Activated CD4-positive, alpha-beta memory T cell treated with anti-CD3 and anti-CD28 coated beads for 36 hours (primary cell): ENCODE results near the gene PDE3B. TPM values are rescaled to one million over a fixed set of nuclear protein-coding genes. Genes with fewer than 3 reads are reported as not detected.
"Not testable (repeated sequence)": the region's sequence is repeated elsewhere in the genome, so short reads cannot be mapped to it uniquely, and the experiment has no call there.

ENCODE experiments used
- CTCF ChIA-PET: fragments of 350-600 bp; sonication (Branson Sonifier 250); formaldehyde crosslinking; loops from one replicate; lab custom pipeline; 2021; ENCODE audit warnings: antibody characterized with exemption, inconsistent platforms; lab: Charles Lee
- POLR2A ChIA-PET: fragments of 350-600 bp; sonication (Branson Sonifier 250); formaldehyde crosslinking; loops from one replicate; lab custom pipeline; 2021; ENCODE audit warnings: antibody characterized with exemption; lab: Charles Lee
- DNase-seq: peaks from one replicate; pipeline ENCODE4 v3.0.0-alpha.2; 2020
- H3K27ac Mint-ChIP-seq: one replicate; pipeline ENCODE4 v1.8.0; 2021; ENCODE audit warnings: mixed read lengths
- H3K27me3 Mint-ChIP-seq: one replicate; pipeline ENCODE4 v1.8.0; 2021; ENCODE audit warnings: mixed read lengths
- H3K36me3 Mint-ChIP-seq: one replicate; pipeline ENCODE4 v1.8.0; 2021; ENCODE audit warnings: mixed read lengths
- H3K4me1 Mint-ChIP-seq: one replicate; pipeline ENCODE4 v1.8.0; 2021; ENCODE audit warnings: low read depth, mixed read lengths
- H3K4me3 Mint-ChIP-seq: one replicate; pipeline ENCODE4 v1.8.0; 2021; ENCODE audit warnings: mild to moderate bottlenecking, mixed read lengths
- H3K9me3 Mint-ChIP-seq: one replicate; pipeline ENCODE4 v1.8.0; 2021; ENCODE audit warnings: mixed read lengths
- intact Hi-C: fragments of 100-400 bp; cut with micrococcal nuclease; formaldehyde crosslinking; loops from one replicate; pipeline ENCODE4 v1.15.1; 2023
- total RNA-seq, 2 experiments: library from RNA; stranded (reverse); gene quantifications; one replicate each; pipeline ENCODE4 v1.2.3, GENCODE V29; 2021

The PDE3B gene
- 10 to 100 TPM; 21.6 to 21.8 TPM for total RNA-seq

GRCh38 chr11:14643697-14644225 is at the start of gene PDE3B:
TSS of gene PDE3B (plus strand) at chr11:14643804. CDS start at chr11:14644076, 272 bp downstream.
- no peaks in the 10 kb centered on the region for H3K27me3 Mint-ChIP-seq
- peaks cover 21% of the 10 kb centered on the region for H3K36me3 Mint-ChIP-seq
- ChIA-PET CTCF (interaction anchor here (0.6 to 2.8 kb wide), 13 partner anchors 28 to 263 kb away, joined by 3 to 42 read pairs (median 7); partner anchors contain the start of gene CYP2R1), POLR2A (interaction anchor here (0.7 to 4.5 kb wide), 14 partner anchors 8 to 264 kb away, joined by 3 to 30 read pairs (median 8); partner anchors contain the start of genes CYP2R1 and PSMA1)
- peak within 1 kb of the TSS; percentile 89 for H3K27ac Mint-ChIP-seq
- peaks cover 49% of the 10 kb centered on the region for H3K4me1 Mint-ChIP-seq
- H3K9me3 Mint-ChIP-seq: no peaks in the 10 kb centered on the region
- intact Hi-C loops: loop anchor here (2.0 to 10.0 kb wide), 3 partner anchors 65 to 431 kb away; partner anchors contain the start of gene CALCB
- DNase-seq: peak; percentile 87
- H3K4me3 Mint-ChIP-seq: peak within 1 kb of the TSS; percentile 71

GRCh38 chr11:14595261-14595660 is 48.3 kb upstream of the PDE3B start:
- Mint-ChIP-seq H3K36me3 (peaks cover 57% of the 10 kb centered on the region), H3K27ac (peak overlapping the region; percentile 3), H3K9me3 (peaks cover 31% of the 10 kb centered on the region), H3K4me1 (peaks cover 19% of the 10 kb centered on the region)
- DNase-seq, POLR2A ChIA-PET, H3K27me3 Mint-ChIP-seq, intact Hi-C loops, CTCF ChIA-PET, H3K4me3 Mint-ChIP-seq: not testable (repeated sequence)

DNA sequence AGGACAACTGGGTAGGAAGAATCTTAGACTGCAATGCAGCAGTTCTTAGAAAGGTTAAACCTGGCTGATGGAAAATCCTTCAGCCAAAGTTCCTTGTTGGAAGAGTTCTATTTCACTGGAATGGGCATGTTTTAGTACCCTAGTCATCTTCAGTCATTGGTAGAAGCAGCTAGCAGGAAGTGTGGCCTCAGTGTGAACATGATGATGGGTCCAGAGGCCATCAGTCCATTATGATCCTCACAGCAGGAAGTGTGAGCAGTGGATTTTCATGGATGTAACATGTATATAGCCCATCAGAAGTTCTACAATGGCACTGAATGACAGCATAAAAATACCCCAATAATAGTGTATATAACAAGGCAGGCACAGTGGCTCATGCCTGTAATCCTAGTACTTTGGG is 35.9 kb upstream of the PDE3B start:
- H3K4me1 Mint-ChIP-seq: peaks cover 8% of the 10 kb centered on the region
- peaks cover 49% of the 10 kb centered on the region for H3K36me3 Mint-ChIP-seq
- CTCF ChIA-PET: no interaction called here
- no peak for DNase-seq
- H3K4me3 Mint-ChIP-seq: no peak overlapping the region
- POLR2A ChIA-PET: no interaction called here
- H3K9me3 Mint-ChIP-seq: peaks cover 3% of the 10 kb centered on the region
- intact Hi-C loops: no loop called here
- H3K27me3 Mint-ChIP-seq: no peaks in the 10 kb centered on the region
- no peak overlapping the region for H3K27ac Mint-ChIP-seq

GRCh38 chr11:14609902-14610301 is 33.7 kb upstream of the PDE3B start:
- ChIA-PET POLR2A (no interaction called here), CTCF (no interaction called here)
- intact Hi-C loops: no loop called here
- H3K27me3 Mint-ChIP-seq: no peaks in the 10 kb centered on the region
- no peak overlapping the region for H3K27ac Mint-ChIP-seq
- H3K9me3 Mint-ChIP-seq: peaks cover 3% of the 10 kb centered on the region
- peaks cover 46% of the 10 kb centered on the region for H3K36me3 Mint-ChIP-seq
- peaks cover 19% of the 10 kb centered on the region for H3K4me1 Mint-ChIP-seq
- DNase-seq: no peak
- H3K4me3 Mint-ChIP-seq: no peak overlapping the region

DNA sequence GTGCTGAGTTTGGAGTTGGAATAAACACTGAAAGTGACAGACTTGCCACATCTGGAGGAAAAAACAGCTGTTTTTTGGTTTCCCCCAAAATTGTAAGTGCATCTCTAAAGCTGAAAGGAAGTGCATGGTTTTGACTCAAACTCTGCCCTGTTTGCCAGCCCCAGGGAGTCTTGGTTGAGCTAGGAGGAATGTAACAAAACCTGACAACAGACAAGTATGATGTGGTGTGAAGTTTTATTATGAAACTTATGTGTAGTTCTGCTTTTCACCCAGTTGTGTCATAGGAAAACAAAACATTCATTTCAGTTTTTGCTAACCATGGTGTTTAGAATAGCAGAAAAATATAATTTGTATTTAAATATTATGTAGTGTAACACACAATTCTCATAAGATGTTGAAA is 31.7 kb upstream of the PDE3B start:
- H3K27ac Mint-ChIP-seq: no peak overlapping the region
- H3K36me3 Mint-ChIP-seq: peaks cover 33% of the 10 kb centered on the region
- ChIA-PET CTCF (interaction anchor here (1.1 kb wide), 1 partner anchor 295 kb away, joined by 4 read pairs; no protein-coding TSS in a partner anchor), POLR2A (interaction anchor here (1.0 kb wide), 1 partner anchor 153 kb away, joined by 4 read pairs; no protein-coding TSS in a partner anchor)
- no peaks in the 10 kb centered on the region for H3K9me3 Mint-ChIP-seq
- intact Hi-C loops: loop anchor here (1.0 to 2.0 kb wide), 2 partner anchors 34 to 57 kb away; no protein-coding TSS in a partner anchor
- H3K4me3 Mint-ChIP-seq: no peak overlapping the region
- DNase-seq: peak; percentile 46
- peaks cover 23% of the 10 kb centered on the region for H3K4me1 Mint-ChIP-seq
- H3K27me3 Mint-ChIP-seq: no peaks in the 10 kb centered on the region

GRCh38 chr11:14612694-14613093 is 30.9 kb upstream of the PDE3B start:
- Mint-ChIP-seq H3K36me3 (peaks cover 30% of the 10 kb centered on the region), H3K27me3 (no peaks in the 10 kb centered on the region), H3K4me3 (no peak overlapping the region), H3K4me1 (peaks cover 25% of the 10 kb centered on the region), H3K27ac (no peak overlapping the region), H3K9me3 (no peaks in the 10 kb centered on the region)
- intact Hi-C loops: loop anchor here (1.0 to 2.0 kb wide), 2 partner anchors 34 to 58 kb away; no protein-coding TSS in a partner anchor
- ChIA-PET CTCF (no interaction called here), POLR2A (no interaction called here)
- DNase-seq: no peak

DNA sequence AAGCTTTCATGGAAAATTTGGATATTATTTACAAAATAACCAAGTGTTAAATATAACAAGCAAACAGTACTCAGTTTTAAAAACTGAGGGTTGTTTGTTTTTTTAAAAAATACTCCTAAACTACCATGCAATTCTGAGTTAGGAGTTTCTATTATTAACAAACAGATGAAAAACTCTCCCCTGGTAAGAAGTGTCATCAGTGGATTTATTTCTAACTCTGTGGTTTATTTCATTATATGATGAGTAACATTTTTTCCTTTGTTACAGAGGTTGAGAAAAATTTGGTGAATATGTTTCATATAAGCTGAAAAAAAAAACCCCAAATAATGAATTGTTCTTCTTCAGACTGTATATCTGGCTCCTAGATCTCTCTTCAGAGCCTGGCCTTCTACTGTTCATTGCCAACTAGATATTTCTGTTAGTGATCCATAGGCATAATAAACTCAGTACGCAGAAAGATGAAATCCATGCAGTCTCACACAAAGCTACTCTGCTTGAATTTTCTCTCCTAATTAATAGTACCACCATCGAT is 29.4 kb upstream of the PDE3B start:
- POLR2A ChIA-PET: no interaction called here
- H3K36me3 Mint-ChIP-seq: peaks cover 23% of the 10 kb centered on the region
- H3K4me3 Mint-ChIP-seq: no peak overlapping the region
- DNase-seq: no peak
- no peak overlapping the region for H3K27ac Mint-ChIP-seq
- CTCF ChIA-PET: no interaction called here
- no peaks in the 10 kb centered on the region for H3K9me3 Mint-ChIP-seq
- intact Hi-C loops: no loop called here
- no peaks in the 10 kb centered on the region for H3K27me3 Mint-ChIP-seq
- peaks cover 27% of the 10 kb centered on the region for H3K4me1 Mint-ChIP-seq

GRCh38 chr11:14617241-14618027 is 26.2 kb upstream of the PDE3B start:
- no peak for DNase-seq

DNA sequence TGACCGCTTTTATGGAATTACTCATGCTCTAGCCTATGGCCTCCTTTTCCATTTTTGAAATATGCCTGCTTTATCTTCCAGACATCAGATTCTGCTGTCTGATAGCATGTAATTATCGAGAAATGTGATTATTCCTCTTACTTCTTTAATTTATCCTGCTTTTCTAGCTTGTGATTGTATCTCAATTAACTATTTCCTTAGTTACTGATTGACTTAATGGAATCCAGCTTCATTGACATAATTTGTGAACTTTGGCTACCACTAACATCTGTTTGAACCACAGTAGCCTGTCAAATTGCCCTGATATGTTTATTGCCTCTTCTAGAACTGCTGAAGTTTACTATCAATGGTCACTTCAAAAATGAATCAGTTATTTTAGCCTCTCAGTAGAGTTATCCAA is 25.5 kb upstream of the PDE3B start:
- H3K36me3 Mint-ChIP-seq: peaks cover 9% of the 10 kb centered on the region
- no peak for DNase-seq
- no peak overlapping the region for H3K4me3 Mint-ChIP-seq
- H3K9me3 Mint-ChIP-seq: no peaks in the 10 kb centered on the region
- intact Hi-C loops: no loop called here
- POLR2A ChIA-PET: no interaction called here
- CTCF ChIA-PET: no interaction called here
- H3K27me3 Mint-ChIP-seq: no peaks in the 10 kb centered on the region
- no peak overlapping the region for H3K27ac Mint-ChIP-seq
- peaks cover 30% of the 10 kb centered on the region for H3K4me1 Mint-ChIP-seq

More at GRCh38 chr11:14617241-14618027, 26.2 kb upstream of the PDE3B start:
- Mint-ChIP-seq H3K27me3 (no peaks in the 10 kb centered on the region), H3K4me3 (no peak overlapping the region), H3K9me3 (no peaks in the 10 kb centered on the region), H3K27ac (no peak overlapping the region), H3K36me3 (peaks cover 5% of the 10 kb centered on the region), H3K4me1 (peaks cover 29% of the 10 kb centered on the region)
- intact Hi-C loops: no loop called here
- ChIA-PET CTCF (no interaction called here), POLR2A (no interaction called here)

- DNase-seq: no peak
- intact Hi-C loops: no loop called here
- H3K9me3 Mint-ChIP-seq: no peaks in the 10 kb centered on the region
- H3K36me3 Mint-ChIP-seq: peaks cover 9% of the 10 kb centered on the region
- H3K4me1 Mint-ChIP-seq: peaks cover 25% of the 10 kb centered on the region
- H3K4me3 Mint-ChIP-seq: no peak overlapping the region
- ChIA-PET POLR2A (no interaction called here), CTCF (no interaction called here)
- H3K27ac Mint-ChIP-seq: no peak overlapping the region
- H3K27me3 Mint-ChIP-seq: no peaks in the 10 kb centered on the region
Measured at GRCh38 chr11:14619603-14620531, 23.7 kb upstream of the PDE3B start.

GRCh38 chr11:14622223-14622954 is 21.2 kb upstream of the PDE3B start:
- ChIA-PET POLR2A (no interaction called here), CTCF (interaction anchor here (3.7 kb wide), 1 partner anchor 285 kb away, joined by 29 read pairs; no protein-coding TSS in a partner anchor)
- H3K4me3 Mint-ChIP-seq: no peak overlapping the region
- no peaks in the 10 kb centered on the region for H3K27me3 Mint-ChIP-seq
- no peaks in the 10 kb centered on the region for H3K9me3 Mint-ChIP-seq
- intact Hi-C loops: no loop called here
- H3K27ac Mint-ChIP-seq: peak overlapping the region; percentile 2
- H3K36me3 Mint-ChIP-seq: peaks cover 6% of the 10 kb centered on the region
- no peak for DNase-seq
- peaks cover 39% of the 10 kb centered on the region for H3K4me1 Mint-ChIP-seq
